SU-DHL-6 (cell line): Measurements from ENCODE around the gene TTLL11.

Experiments
- H2AFZ ChIP-seq: fragments of 200-600 bp; sonication (generic); 2 replicates; pipeline ENCODE4 v1.6.1; 2014; ENCODE audit warnings: low read depth, mild to moderate bottlenecking, moderate library complexity, mixed read lengths, antibody characterized with exemption, low read length; ENCODE audit not compliant: severe bottlenecking
- H3F3A ChIP-seq: fragments of 200-600 bp; shearing (Covaris generic); 2 replicates; pipeline ENCODE4 v1.6.0; 2016; ENCODE audit warnings: antibody characterized with exemption, mild to moderate bottlenecking; ENCODE audit not compliant: insufficient read depth
- H3K27ac ChIP-seq: fragments of 200-600 bp; sonication (generic); 2 replicates; pipeline ENCODE4 v1.5.1; 2016; ENCODE audit warnings: low read depth, mild to moderate bottlenecking, low read length, moderate library complexity, mixed read lengths
- H3K27me3 ChIP-seq: fragments of 200-600 bp; sonication (generic), shearing (Covaris generic); 2 replicates; pipeline ENCODE4 v1.6.0; 2014; ENCODE audit warnings: mild to moderate bottlenecking, low read length
- H3K36me3 ChIP-seq: fragments of 200-600 bp; sonication (generic); 2 replicates; pipeline ENCODE4 v1.6.1; 2014; ENCODE audit warnings: mild to moderate bottlenecking, low read length, mixed read lengths
- H3K4me2 ChIP-seq: fragments of 300-600, 200-600 bp; shearing (Covaris generic), sonication (generic); 2 replicates; pipeline ENCODE4 v1.6.0; 2014; ENCODE audit warnings: low read length, low read depth, mild to moderate bottlenecking; ENCODE audit not compliant: poor library complexity, severe bottlenecking
- H3K4me3 ChIP-seq: fragments of 200-600 bp; sonication (generic); 2 replicates; pipeline ENCODE4 v1.5.1; 2014; ENCODE audit warnings: antibody characterized with exemption, low read length, mild to moderate bottlenecking, mixed read lengths; ENCODE audit not compliant: insufficient read depth, poor library complexity, severe bottlenecking
- H3K79me2 ChIP-seq: fragments of 200-600 bp; sonication (generic); 2 replicates; pipeline ENCODE4 v1.6.1; 2014; ENCODE audit warnings: mild to moderate bottlenecking, low read length, moderate library complexity; ENCODE audit not compliant: insufficient read depth
- H3K9ac ChIP-seq: fragments of 200-600 bp; sonication (generic); 2 replicates; pipeline ENCODE4 v1.7.0; 2014; ENCODE audit warnings: mild to moderate bottlenecking, low read length
- H3K9me2 ChIP-seq: fragments of 200-600 bp; sonication (generic); replicated peaks from 2 replicates; pipeline ENCODE4 v1.6.1; 2014; ENCODE audit warnings: low read length; ENCODE audit not compliant: insufficient read depth
- H3K9me3 ChIP-seq: fragments of 200-600 bp; sonication (generic); 2 replicates; pipeline ENCODE4 v1.6.1; 2014; ENCODE audit warnings: low read length, mixed read lengths; ENCODE audit not compliant: insufficient read depth
- H4K20me1 ChIP-seq: fragments of 200-600 bp; sonication (generic); 2 replicates; pipeline ENCODE4 v1.6.1; 2014; ENCODE audit warnings: low read depth, mild to moderate bottlenecking, antibody characterized with exemption, low read length, moderate library complexity, mixed read lengths
- CTCF ChIP-seq: fragments of 200-600 bp; sonication (generic); IDR thresholded peaks from one replicate; pipeline ENCODE4 v1.5.1; 2017; ENCODE audit warnings: antibody characterized with exemption, mild to moderate bottlenecking, low read length, moderate library complexity; ENCODE audit not compliant: insufficient read depth, poor library complexity, severe bottlenecking
- EZH2phosphoT487 ChIP-seq: fragments of 200-600 bp; sonication (generic), shearing (Covaris generic); conservative IDR thresholded peaks from 2 replicates; pipeline ENCODE4 v1.6.1; 2018; ENCODE audit warnings: mild to moderate bottlenecking, antibody characterized with exemption, low read length, moderate library complexity, mixed read lengths

The TTLL11 gene

DNA sequence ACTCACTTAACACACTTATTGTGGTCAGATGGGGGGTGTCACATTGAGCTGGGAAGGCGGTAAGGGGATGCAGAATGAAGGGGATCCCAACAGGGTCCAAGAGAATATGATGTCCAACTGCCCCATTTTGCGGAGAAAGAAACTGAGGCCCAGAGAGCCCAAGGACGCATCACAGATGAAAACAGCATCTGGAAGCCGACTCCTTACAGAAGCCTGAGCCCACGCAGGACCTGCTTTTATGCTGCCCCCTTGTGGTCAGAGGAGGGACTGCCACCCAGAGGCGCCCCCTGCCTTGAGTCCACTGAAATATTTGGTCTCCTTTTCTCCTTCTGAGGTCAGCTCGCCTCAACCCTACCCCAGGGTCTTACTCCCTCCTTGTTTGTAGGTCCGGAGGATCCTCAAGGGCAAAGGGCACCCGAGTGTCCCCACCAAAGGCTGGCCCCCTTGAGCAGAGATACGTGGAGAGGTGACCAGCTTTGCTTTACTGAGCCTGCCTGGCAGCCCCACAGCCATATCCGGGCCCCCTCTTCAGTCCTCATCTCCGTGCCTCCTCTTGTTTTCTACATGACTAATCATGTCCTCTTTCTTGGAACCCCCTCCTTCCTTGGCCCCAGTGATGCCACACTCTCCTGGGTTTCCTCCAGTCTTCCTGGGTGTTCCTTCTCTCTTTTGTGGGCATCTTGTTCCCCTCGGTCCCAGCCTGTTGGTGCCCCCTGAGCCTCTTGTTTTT, 30.0 kb upstream of the TTLL11 start:
- Histone ChIP-seq H4K20me1 (no peaks in the 10 kb centered on the region), H3K36me3 (no peaks in the 10 kb centered on the region), H3K27me3 (no peaks in the 10 kb centered on the region), H3K79me2 (no peaks in the 10 kb centered on the region), H3K27ac (no peak overlapping the region), H2AFZ (no peak overlapping the region), H3K9me3 (no peaks in the 10 kb centered on the region), H3K4me3 (no peak overlapping the region), H3K9me2 (no peaks in the 10 kb centered on the region), H3K9ac (no peak overlapping the region), H3F3A (no peaks in the 10 kb centered on the region), H3K4me2 (no peak overlapping the region)
- peak; percentile 88 for TF ChIP-seq CTCF
- no peak for TF ChIP-seq EZH2phosphoT487

DNA sequence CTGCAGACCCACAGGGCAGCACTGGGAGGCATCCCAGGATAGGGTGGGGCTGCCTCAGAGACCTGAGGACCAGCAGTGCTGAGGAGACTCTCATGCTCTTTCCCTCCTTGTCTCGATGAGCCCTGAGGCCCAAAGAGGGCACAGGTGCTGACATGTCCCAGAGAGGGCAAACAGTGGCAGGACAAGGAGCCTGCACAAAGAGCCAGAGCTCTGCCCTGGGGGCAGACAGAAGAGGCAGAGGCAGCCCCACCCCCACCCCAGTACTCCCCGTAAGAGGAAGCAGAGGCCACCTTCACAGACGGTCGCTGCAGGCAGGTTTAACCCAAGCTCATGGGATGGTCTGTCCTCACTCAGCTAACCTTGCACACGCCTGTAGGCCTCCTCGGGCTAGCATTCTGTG, 29.4 kb upstream of the TTLL11 start:
- H3K27ac ChIP-seq: no peak overlapping the region
- no peaks in the 10 kb centered on the region for H4K20me1 ChIP-seq
- no peaks in the 10 kb centered on the region for H3K9me3 ChIP-seq
- TF ChIP-seq EZH2phosphoT487 (no peak), CTCF (no peak)
- no peaks in the 10 kb centered on the region for H3K36me3 ChIP-seq
- H3K27me3 ChIP-seq: no peaks in the 10 kb centered on the region
- H3K4me3 ChIP-seq: no peak overlapping the region
- no peaks in the 10 kb centered on the region for H3K79me2 ChIP-seq
- no peak overlapping the region for H3K9ac ChIP-seq
- no peak overlapping the region for H3K4me2 ChIP-seq
- no peaks in the 10 kb centered on the region for H3K9me2 ChIP-seq
- no peaks in the 10 kb centered on the region for H3F3A ChIP-seq
- H2AFZ ChIP-seq: no peak overlapping the region

DNA sequence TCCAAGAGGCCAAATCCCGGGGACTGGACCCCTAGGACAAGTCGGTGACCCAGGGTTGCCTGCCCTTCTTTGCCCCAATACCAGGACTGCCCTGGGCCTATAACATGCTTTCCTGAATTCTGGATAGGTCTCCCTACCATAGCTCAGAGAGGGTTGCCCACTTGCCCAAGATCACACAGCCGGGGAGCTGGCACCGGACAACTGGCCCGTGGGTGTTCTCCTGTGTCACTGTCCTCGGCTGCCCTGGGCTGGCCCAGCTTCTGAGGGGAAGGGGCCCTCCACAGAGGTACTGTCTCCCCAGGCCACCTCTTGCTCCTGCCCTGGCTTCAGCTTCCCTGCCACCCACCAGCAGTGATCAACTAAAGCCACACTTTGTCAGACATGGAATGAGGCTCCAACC, 28.8 kb upstream of the TTLL11 start:
- H3K4me3 ChIP-seq: no peak overlapping the region
- no peaks in the 10 kb centered on the region for H3K9me3 ChIP-seq
- no peak overlapping the region for H3K4me2 ChIP-seq
- no peaks in the 10 kb centered on the region for H3K9me2 ChIP-seq
- no peaks in the 10 kb centered on the region for H3F3A ChIP-seq
- no peaks in the 10 kb centered on the region for H3K79me2 ChIP-seq
- no peak overlapping the region for H3K27ac ChIP-seq
- no peaks in the 10 kb centered on the region for H3K36me3 ChIP-seq
- no peak overlapping the region for H2AFZ ChIP-seq
- TF ChIP-seq EZH2phosphoT487: no peak
- TF ChIP-seq CTCF: no peak
- H3K9ac ChIP-seq: no peak overlapping the region
- H4K20me1 ChIP-seq: no peaks in the 10 kb centered on the region
- no peaks in the 10 kb centered on the region for H3K27me3 ChIP-seq
